Measurements from ENCODE around the gene HOPX. TPM values are rescaled to one million over a fixed set of nuclear protein-coding genes. Genes with fewer than 3 reads are reported as not detected.
"Not testable (repeated sequence)": the region's sequence is repeated elsewhere in the genome, so short reads cannot be mapped to it uniquely, and the experiment has no call there.

Gene HOPX
- total RNA-seq: 10 to 100 TPM; 71.1 to 93.2 TPM

- H3K36me3 Mint-ChIP-seq (ENCODE audit: insufficient read depth in 2 of 2): no peaks in the 10 kb centered on the region
- no peaks in the 10 kb centered on the region for H3K9me3 Mint-ChIP-seq
- peaks cover 50% of the 10 kb centered on the region for H3K27me3 Mint-ChIP-seq (ENCODE audit: low read depth)
- ATAC-seq (replicated peaks in 1 of 2) (peak; percentile 89 to 92), DNase-seq (peak; percentile 71 to 80)
- peaks cover 35% of the 10 kb centered on the region for H3K4me1 Mint-ChIP-seq (ENCODE audit: low read depth)
- H3K27ac Mint-ChIP-seq: no peak within 1 kb of the TSS
- peak within 1 kb of the TSS; percentile 66 to 68 for H3K4me3 Mint-ChIP-seq
Measured at GRCh38 chr4:56681158-56681852, at the start of gene HOPX. TSS of gene HOPX (minus strand) at chr4:56681296. CDS start at chr4:56657816, 23,480 bp downstream.

- peaks cover 0 to 2% of the 10 kb centered on the region in 2 donors for H3K9me3 Mint-ChIP-seq
- H3K4me1 Mint-ChIP-seq (ENCODE audit: low read depth): no peaks in the 10 kb centered on the region
- H3K4me3 Mint-ChIP-seq: no peak overlapping the region
- no peak overlapping the region for H3K27ac Mint-ChIP-seq
- no peaks in the 10 kb centered on the region for H3K36me3 Mint-ChIP-seq (ENCODE audit: insufficient read depth in 2 of 2)
- DNase-seq: peak in 1 of 2 donors; percentile 8
- peaks cover 21% of the 10 kb centered on the region for H3K27me3 Mint-ChIP-seq (ENCODE audit: low read depth)
- peak in 1 of 2 donors; percentile 51 for ATAC-seq (replicated peaks in 1 of 2)
Measured at GRCh38 chr4:56730097-56730496, 49.0 kb upstream of the HOPX start.

- Mint-ChIP-seq H3K4me3 (no peak overlapping the region), H3K27me3 (ENCODE audit: low read depth) (peaks cover 21% of the 10 kb centered on the region), H3K27ac (no peak overlapping the region), H3K36me3 (ENCODE audit: insufficient read depth in 2 of 2) (no peaks in the 10 kb centered on the region), H3K9me3 (peaks cover 0 to 2% of the 10 kb centered on the region in 2 donors), H3K4me1 (ENCODE audit: low read depth) (peaks cover 9% of the 10 kb centered on the region)
- DNase-seq (no peak), ATAC-seq (replicated peaks in 1 of 2) (no peak)
Measured at GRCh38 chr4:56728512-56728911, 47.4 kb upstream of the HOPX start.

- no peak overlapping the region for H3K4me3 Mint-ChIP-seq
- H3K27me3 Mint-ChIP-seq (ENCODE audit: low read depth): peaks cover 21% of the 10 kb centered on the region
- no peak for ATAC-seq (replicated peaks in 1 of 2)
Measured at GRCh38 chr4:56727150-56727549, 46.1 kb upstream of the HOPX start.

GRCh38 chr4:56726593-56726992, 45.5 kb upstream of the HOPX start:
- Mint-ChIP-seq H3K27me3 (ENCODE audit: low read depth) (peaks cover 21% of the 10 kb centered on the region), H3K4me1 (ENCODE audit: low read depth) (peaks cover 24% of the 10 kb centered on the region)
- H3K4me3 Mint-ChIP-seq; DNase-seq; H3K27ac Mint-ChIP-seq; H3K9me3 Mint-ChIP-seq; ATAC-seq (replicated peaks in 1 of 2); H3K36me3 Mint-ChIP-seq (ENCODE audit: insufficient read depth in 2 of 2): not testable (repeated sequence)

More at GRCh38 chr4:56727150-56727549, 46.1 kb upstream of the HOPX start:
- DNase-seq: no peak
- Mint-ChIP-seq H3K36me3 (ENCODE audit: insufficient read depth in 2 of 2) (peaks cover 0 to 1% of the 10 kb centered on the region in 2 donors), H3K4me1 (ENCODE audit: low read depth) (peaks cover 23% of the 10 kb centered on the region), H3K9me3 (peaks cover 2 to 4% of the 10 kb centered on the region in 2 donors), H3K27ac (no peak overlapping the region)

- Mint-ChIP-seq H3K4me1 (ENCODE audit: low read depth) (peaks cover 24% of the 10 kb centered on the region), H3K27ac (peak overlapping the region; percentile 17), H3K4me3 (peak overlapping the region; percentile 36 to 47), H3K27me3 (ENCODE audit: low read depth) (peaks cover 21% of the 10 kb centered on the region), H3K9me3 (peaks cover 2 to 4% of the 10 kb centered on the region in 2 donors), H3K36me3 (ENCODE audit: insufficient read depth in 2 of 2) (peaks cover 0 to 3% of the 10 kb centered on the region in 2 donors)
- ATAC-seq (replicated peaks in 1 of 2): peak; percentile 39 to 59
- DNase-seq: no peak
Measured at GRCh38 chr4:56723659-56724230, 42.6 kb upstream of the HOPX start.

- H3K4me1 Mint-ChIP-seq (ENCODE audit: low read depth): peaks cover 24% of the 10 kb centered on the region
- peak; percentile 43 to 62 for DNase-seq
- peak overlapping the region; percentile 15 for H3K27ac Mint-ChIP-seq
- peaks cover 0 to 3% of the 10 kb centered on the region in 2 donors for H3K36me3 Mint-ChIP-seq (ENCODE audit: insufficient read depth in 2 of 2)
- H3K27me3 Mint-ChIP-seq (ENCODE audit: low read depth): peaks cover 21% of the 10 kb centered on the region
- H3K4me3 Mint-ChIP-seq: peak overlapping the region; percentile 36 to 47
- H3K9me3 Mint-ChIP-seq: peaks cover 2 to 4% of the 10 kb centered on the region in 2 donors
- ATAC-seq (replicated peaks in 1 of 2): peak; percentile 96 to 99
Measured at GRCh38 chr4:56723201-56723605, 42.1 kb upstream of the HOPX start.

- DNase-seq (no peak), ATAC-seq (replicated peaks in 1 of 2) (no peak)
- H3K9me3 Mint-ChIP-seq: no peaks in the 10 kb centered on the region
- H3K36me3 Mint-ChIP-seq (ENCODE audit: insufficient read depth in 2 of 2): no peaks in the 10 kb centered on the region
- no peak overlapping the region for H3K4me3 Mint-ChIP-seq
- no peaks in the 10 kb centered on the region for H3K4me1 Mint-ChIP-seq (ENCODE audit: low read depth)
- no peaks in the 10 kb centered on the region for H3K27me3 Mint-ChIP-seq (ENCODE audit: low read depth)
- H3K27ac Mint-ChIP-seq: no peak overlapping the region
Measured at GRCh38 chr4:56708146-56708545, 27.1 kb upstream of the HOPX start.

- Mint-ChIP-seq H3K9me3 (no peaks in the 10 kb centered on the region), H3K36me3 (ENCODE audit: insufficient read depth in 2 of 2) (no peaks in the 10 kb centered on the region), H3K4me1 (ENCODE audit: low read depth) (no peaks in the 10 kb centered on the region), H3K27ac (no peak overlapping the region), H3K27me3 (ENCODE audit: low read depth) (no peaks in the 10 kb centered on the region), H3K4me3 (no peak overlapping the region)
- no peak for ATAC-seq (replicated peaks in 1 of 2)
- no peak for DNase-seq
Measured at GRCh38 chr4:56705966-56706365, 24.9 kb upstream of the HOPX start.

GRCh38 chr4:56705334-56705733, 24.2 kb upstream of the HOPX start:
- DNase-seq: no peak
- no peak for ATAC-seq (replicated peaks in 1 of 2)
- H3K9me3 Mint-ChIP-seq: no peaks in the 10 kb centered on the region

GRCh38 chr4:56704089-56704871, 23.2 kb upstream of the HOPX start:
- no peaks in the 10 kb centered on the region for H3K36me3 Mint-ChIP-seq (ENCODE audit: insufficient read depth in 2 of 2)
- peaks cover 7% of the 10 kb centered on the region for H3K27me3 Mint-ChIP-seq (ENCODE audit: low read depth)
- ATAC-seq (replicated peaks in 1 of 2): no peak
- H3K4me1 Mint-ChIP-seq (ENCODE audit: low read depth): no peaks in the 10 kb centered on the region
- H3K9me3 Mint-ChIP-seq: no peaks in the 10 kb centered on the region
- no peak overlapping the region for H3K27ac Mint-ChIP-seq
- H3K4me3 Mint-ChIP-seq: no peak overlapping the region
- no peak for DNase-seq

More at GRCh38 chr4:56705334-56705733, 24.2 kb upstream of the HOPX start:
- H3K4me3 Mint-ChIP-seq: no peak overlapping the region
- no peaks in the 10 kb centered on the region for H3K27me3 Mint-ChIP-seq (ENCODE audit: low read depth)
- no peaks in the 10 kb centered on the region for H3K36me3 Mint-ChIP-seq (ENCODE audit: insufficient read depth in 2 of 2)
- H3K27ac Mint-ChIP-seq: no peak overlapping the region
- no peaks in the 10 kb centered on the region for H3K4me1 Mint-ChIP-seq (ENCODE audit: low read depth)

GRCh38 chr4:56703378-56703777, 22.3 kb upstream of the HOPX start:
- Mint-ChIP-seq H3K9me3 (no peaks in the 10 kb centered on the region), H3K36me3 (ENCODE audit: insufficient read depth in 2 of 2) (no peaks in the 10 kb centered on the region), H3K4me1 (ENCODE audit: low read depth) (no peaks in the 10 kb centered on the region), H3K27me3 (ENCODE audit: low read depth) (peaks cover 15% of the 10 kb centered on the region), H3K4me3 (no peak overlapping the region), H3K27ac (no peak overlapping the region)
- ATAC-seq (replicated peaks in 1 of 2) (no peak), DNase-seq (no peak)

GRCh38 chr4:56701644-56702043, 20.5 kb upstream of the HOPX start:
- Mint-ChIP-seq H3K27me3 (ENCODE audit: low read depth) (peaks cover 19% of the 10 kb centered on the region), H3K4me3 (no peak overlapping the region), H3K9me3 (no peaks in the 10 kb centered on the region), H3K27ac (no peak overlapping the region), H3K4me1 (ENCODE audit: low read depth) (no peaks in the 10 kb centered on the region), H3K36me3 (ENCODE audit: insufficient read depth in 2 of 2) (no peaks in the 10 kb centered on the region)
- ATAC-seq (replicated peaks in 1 of 2) (no peak), DNase-seq (no peak)
